HL-60/S4 treated with retinoic acid at 250 ng/mL for 4 days and 3 days (cell line): Measurements from ENCODE around the gene SPRED3.

Source experiments
- in situ Hi-C: fragments of 300-500 bp; cut with MboI; formaldehyde crosslinking; loops from 2 replicates; pipeline ENCODE4 v1.7.0; 2022; ENCODE audit warnings: low sequenced_read_pairs

The SPRED3 gene

GRCh38 chr19:38441657-38442348 lies 53.3 kb downstream of the SPRED3 start:
- in situ Hi-C loops = no loop called here

GRCh38 chr19:38442736-38443135 lies 54.2 kb downstream of the SPRED3 start:
- in situ Hi-C loops = no loop called here

DNA sequence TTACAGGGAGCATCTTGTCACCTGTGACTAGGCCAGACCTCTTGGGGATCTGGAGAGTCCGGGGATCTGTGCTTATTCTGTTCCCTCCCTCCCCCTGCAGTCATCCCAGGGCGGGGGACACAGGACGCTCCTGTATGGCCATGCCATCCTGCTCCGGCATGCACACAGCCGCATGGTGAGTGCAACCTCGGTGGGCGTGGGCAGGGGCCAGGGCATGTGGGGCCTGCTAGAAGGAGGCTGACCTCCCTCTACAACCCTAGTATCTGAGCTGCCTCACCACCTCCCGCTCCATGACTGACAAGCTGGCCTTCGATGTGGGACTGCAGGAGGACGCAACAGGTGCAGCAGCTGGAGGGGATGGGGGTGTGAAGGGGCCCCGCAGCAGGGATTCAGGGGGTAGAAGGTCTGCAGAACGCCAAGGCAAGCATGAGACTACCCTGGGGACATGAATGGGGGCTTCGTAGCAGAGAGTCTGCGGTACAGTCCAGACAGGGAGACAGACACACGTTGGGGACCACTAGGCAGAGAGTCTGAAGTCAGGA lies 55.0 kb downstream of the SPRED3 start:
- in situ Hi-C loops = no loop called here

- in situ Hi-C loops = no loop called here
These were observed 55.5 kb downstream of the SPRED3 start for GRCh38 chr19:38444026-38444425.

DNA sequence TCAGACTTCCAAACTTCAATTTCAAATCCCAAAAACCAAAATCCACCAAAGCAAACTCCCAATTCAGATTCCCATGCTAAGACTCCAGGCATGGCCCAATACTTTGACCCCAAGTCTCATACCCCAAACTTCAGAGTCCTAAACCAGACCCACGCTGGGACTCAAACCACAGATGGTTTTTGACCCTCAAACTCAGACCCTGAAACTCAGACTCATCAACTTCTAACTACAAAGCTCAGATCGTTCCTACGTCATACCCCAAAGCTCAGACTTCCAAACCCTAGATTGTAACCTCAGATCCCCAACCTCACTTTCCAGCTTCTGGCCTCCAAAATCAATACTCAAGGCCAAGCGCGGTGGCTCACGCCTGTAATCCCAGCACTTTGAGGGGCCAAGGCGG lies 56.9 kb downstream of the SPRED3 start:
- in situ Hi-C loops = no loop called here

- in situ Hi-C loops = no loop called here
These were observed 59.7 kb downstream of the SPRED3 start for GRCh38 chr19:38448225-38448624.
